ENCODE results near the gene SKP1.

SKP1 gene

DNA sequence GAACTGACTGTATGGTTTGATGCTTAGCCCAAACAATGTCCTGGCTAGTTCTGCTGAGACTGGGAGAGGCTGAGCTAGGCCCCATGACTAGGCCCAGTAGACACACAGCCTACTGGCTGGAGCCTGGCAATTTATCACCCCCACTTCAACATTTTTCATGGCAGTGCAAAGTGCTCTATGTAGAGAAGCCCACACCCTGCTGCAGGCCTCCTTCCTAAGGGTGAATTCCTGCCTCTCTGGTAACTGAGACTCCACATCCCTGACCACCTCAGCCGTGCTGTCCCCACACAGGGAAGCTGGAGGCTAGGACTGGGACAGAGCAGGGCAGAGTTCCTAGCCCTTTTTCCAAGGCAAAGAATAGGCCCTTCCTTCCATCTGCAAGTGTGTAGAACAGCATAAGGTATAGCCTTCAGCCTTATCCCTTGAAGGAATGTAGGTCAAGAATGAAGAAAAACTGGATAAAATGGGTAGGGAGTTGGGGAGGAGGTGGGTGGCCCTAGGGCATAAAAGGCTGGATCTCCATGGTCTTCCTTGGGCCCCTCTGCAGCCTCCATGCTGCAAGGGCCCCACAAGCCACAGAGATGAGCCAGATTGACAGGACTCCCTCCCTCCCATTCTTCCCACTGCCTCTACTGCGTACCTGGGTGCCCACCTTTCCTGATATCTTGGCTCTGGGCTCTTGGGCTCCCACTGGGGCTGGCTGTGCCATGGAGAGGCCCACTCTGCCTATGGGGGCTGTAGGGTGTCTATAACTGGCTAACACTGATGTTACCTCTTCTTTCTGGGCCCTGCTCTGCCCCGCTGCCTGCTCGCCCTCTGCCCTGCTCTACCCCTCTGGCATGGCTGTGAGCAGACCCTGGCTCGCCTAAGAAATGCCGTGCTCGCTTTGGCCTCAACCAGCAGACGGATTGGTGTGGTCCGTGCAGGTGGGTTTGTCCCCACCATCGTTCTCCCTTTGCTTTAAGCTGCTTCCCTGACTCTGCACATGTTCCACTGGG, 32.5 kb downstream of the SKP1 start:
- Histone ChIP-seq H2BK12ac (ENCODE audit: low read length) (no peak overlapping the region), H2BK15ac (ENCODE audit: low read length) (no peak overlapping the region), H2AFZ (ENCODE audit: low read length) (no peak overlapping the region), H3K4me1 (ENCODE audit: control insufficient read depth in 2 of 2, insufficient read depth in 1 of 2, low read depth in 1 of 2, low read length in 2 of 2) (no peaks in the 10 kb centered on the region), H3K36me3 (replicated peaks in 1 of 2; ENCODE audit: control insufficient read depth in 2 of 2, insufficient read depth in 2 of 2, low read length in 2 of 2) (peaks cover 33 to 94% of the 10 kb centered on the region in 2 donors), H2BK120ac (ENCODE audit: low read depth, low read length) (no peak overlapping the region), H3K4me2 (ENCODE audit: insufficient read depth, low read length, poor library complexity, severe bottlenecking) (no peak overlapping the region), H3K4ac (ENCODE audit: low read length) (no peak overlapping the region), H3K27ac (replicated peaks; ENCODE audit: low read length) (no peak overlapping the region), H3K4me3 (ENCODE audit: low read length in 2 of 2) (no peak overlapping the region), H2BK5ac (ENCODE audit: low read length) (no peak overlapping the region), H3K9ac (ENCODE audit: low read depth, low read length, poor library complexity) (no peak overlapping the region), H3K14ac (ENCODE audit: low read length) (no peak overlapping the region), H3K27me3 (ENCODE audit: control insufficient read depth in 3 of 3, insufficient read depth in 3 of 3, low read depth in 1 of 3, low read length in 3 of 3) (no peaks in the 10 kb centered on the region), H3K9me3 (replicated peaks in 1 of 2; ENCODE audit: control insufficient read depth in 2 of 2, insufficient read depth in 1 of 2, low read depth in 1 of 2, low read length in 2 of 2) (no peaks in the 10 kb centered on the region), H4K91ac (ENCODE audit: low read depth, low read length, poor library complexity) (no peak overlapping the region), H3K18ac (ENCODE audit: low read length) (no peak overlapping the region), H3K79me1 (ENCODE audit: low read depth, low read length) (peaks cover 13% of the 10 kb centered on the region), H2AK5ac (ENCODE audit: low read depth, low read length) (no peak overlapping the region), H4K8ac (ENCODE audit: low read depth, low read length) (no peak overlapping the region), H3K23ac (ENCODE audit: low read depth, low read length, poor library complexity) (no peak overlapping the region)
- no CpG with 5 or more reads among the region's 10 CpGs for WGBS, 2 donors (ENCODE audit: extremely low coverage in 2 of 2, insufficient read length in 2 of 2, insufficient replicate concordance in 1 of 2)
- DNase-seq (ENCODE audit: low spot score): no peak

DNA sequence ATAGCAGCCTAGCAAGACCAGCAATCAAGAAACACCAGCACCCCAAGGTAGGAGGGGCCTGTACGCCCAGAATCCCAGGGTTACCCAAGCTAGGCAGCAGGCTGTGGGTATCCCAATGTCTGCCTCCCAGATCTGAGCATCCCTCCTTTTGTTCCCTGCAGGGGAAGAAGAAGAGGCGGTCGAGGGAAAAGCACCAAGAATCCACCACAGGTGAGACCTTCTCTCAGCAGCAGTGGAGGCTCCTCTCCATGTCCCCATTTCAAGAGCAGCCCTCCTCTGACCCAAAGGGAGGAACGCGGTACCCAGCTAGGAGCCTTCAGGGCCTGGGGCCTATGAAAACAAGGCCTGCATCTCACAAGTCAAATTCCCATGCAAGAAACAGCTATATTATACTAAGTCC, 33.3 kb downstream of the SKP1 start:
- no peak overlapping the region for H2AK5ac ChIP-seq (ENCODE audit: low read depth, low read length)
- H3K9ac ChIP-seq (ENCODE audit: low read depth, low read length, poor library complexity): no peak overlapping the region
- H3K79me1 ChIP-seq (ENCODE audit: low read depth, low read length): peaks cover 15% of the 10 kb centered on the region
- H2AFZ ChIP-seq (ENCODE audit: low read length): no peak overlapping the region
- no peak overlapping the region for H3K4me3 ChIP-seq (ENCODE audit: low read length in 2 of 2)
- H2BK5ac ChIP-seq (ENCODE audit: low read length): no peak overlapping the region
- no peak overlapping the region for H3K14ac ChIP-seq (ENCODE audit: low read length)
- H3K4me2 ChIP-seq (ENCODE audit: insufficient read depth, low read length, poor library complexity, severe bottlenecking): no peak overlapping the region
- H3K9me3 ChIP-seq (replicated peaks in 1 of 2; ENCODE audit: control insufficient read depth in 2 of 2, insufficient read depth in 1 of 2, low read depth in 1 of 2, low read length in 2 of 2): no peaks in the 10 kb centered on the region
- no peak overlapping the region for H2BK12ac ChIP-seq (ENCODE audit: low read length)
- no peak overlapping the region for H2BK120ac ChIP-seq (ENCODE audit: low read depth, low read length)
- DNase-seq (ENCODE audit: low spot score): no peak
- H4K91ac ChIP-seq (ENCODE audit: low read depth, low read length, poor library complexity): no peak overlapping the region
- no peak overlapping the region for H2BK15ac ChIP-seq (ENCODE audit: low read length)
- WGBS, 2 donors (ENCODE audit: extremely low coverage in 2 of 2, insufficient read length in 2 of 2, insufficient replicate concordance in 1 of 2): no CpG with 5 or more reads among the region's 5 CpGs
- no peak overlapping the region for H4K8ac ChIP-seq (ENCODE audit: low read depth, low read length)
- no peak overlapping the region for H3K27ac ChIP-seq (replicated peaks; ENCODE audit: low read length)
- peaks cover 32 to 94% of the 10 kb centered on the region in 2 donors for H3K36me3 ChIP-seq (replicated peaks in 1 of 2; ENCODE audit: control insufficient read depth in 2 of 2, insufficient read depth in 2 of 2, low read length in 2 of 2)
- H3K23ac ChIP-seq (ENCODE audit: low read depth, low read length, poor library complexity): no peak overlapping the region
- no peak overlapping the region for H3K18ac ChIP-seq (ENCODE audit: low read length)
- no peak overlapping the region for H3K4ac ChIP-seq (ENCODE audit: low read length)
- H3K4me1 ChIP-seq (ENCODE audit: control insufficient read depth in 2 of 2, insufficient read depth in 1 of 2, low read depth in 1 of 2, low read length in 2 of 2): no peaks in the 10 kb centered on the region
- H3K27me3 ChIP-seq (ENCODE audit: control insufficient read depth in 3 of 3, insufficient read depth in 3 of 3, low read depth in 1 of 3, low read length in 3 of 3): no peaks in the 10 kb centered on the region

DNA sequence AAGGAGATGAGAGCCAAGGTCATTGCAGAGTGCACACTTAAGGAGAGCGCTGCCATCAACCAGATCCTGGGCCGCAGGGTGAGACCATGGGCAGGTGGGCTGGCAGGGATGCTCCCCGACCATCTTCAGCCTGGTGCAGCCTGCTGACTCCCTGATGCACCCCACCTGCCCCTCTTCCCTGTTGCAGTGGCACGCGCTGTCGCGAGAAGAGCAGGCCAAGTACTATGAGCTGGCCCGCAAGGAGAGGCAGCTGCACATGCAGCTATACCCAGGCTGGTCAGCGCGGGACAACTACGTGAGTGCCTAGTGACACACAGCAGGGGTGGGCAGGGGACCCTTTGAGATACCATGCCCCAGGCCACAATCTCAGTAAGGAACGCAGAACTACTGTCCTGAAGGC, 33.9 kb downstream of the SKP1 start:
- no peaks in the 10 kb centered on the region for H3K4me1 ChIP-seq (ENCODE audit: control insufficient read depth in 2 of 2, insufficient read depth in 1 of 2, low read depth in 1 of 2, low read length in 2 of 2)
- H4K91ac ChIP-seq (ENCODE audit: low read depth, low read length, poor library complexity): no peak overlapping the region
- peaks cover 16% of the 10 kb centered on the region for H3K79me1 ChIP-seq (ENCODE audit: low read depth, low read length)
- H2BK120ac ChIP-seq (ENCODE audit: low read depth, low read length): no peak overlapping the region
- DNase-seq (ENCODE audit: low spot score): no peak
- no peaks in the 10 kb centered on the region for H3K27me3 ChIP-seq (ENCODE audit: control insufficient read depth in 3 of 3, insufficient read depth in 3 of 3, low read depth in 1 of 3, low read length in 3 of 3)
- H3K36me3 ChIP-seq (replicated peaks in 1 of 2; ENCODE audit: control insufficient read depth in 2 of 2, insufficient read depth in 2 of 2, low read length in 2 of 2): peaks cover 30 to 91% of the 10 kb centered on the region in 2 donors
- no peak overlapping the region for H2BK15ac ChIP-seq (ENCODE audit: low read length)
- no peak overlapping the region for H3K27ac ChIP-seq (replicated peaks; ENCODE audit: low read length)
- H3K18ac ChIP-seq (ENCODE audit: low read length): no peak overlapping the region
- no peak overlapping the region for H3K4ac ChIP-seq (ENCODE audit: low read length)
- H3K4me3 ChIP-seq (ENCODE audit: low read length in 2 of 2): no peak overlapping the region
- no peak overlapping the region for H3K14ac ChIP-seq (ENCODE audit: low read length)
- H2AK5ac ChIP-seq (ENCODE audit: low read depth, low read length): no peak overlapping the region
- no peak overlapping the region for H2AFZ ChIP-seq (ENCODE audit: low read length)
- no peaks in the 10 kb centered on the region for H3K9me3 ChIP-seq (replicated peaks in 1 of 2; ENCODE audit: control insufficient read depth in 2 of 2, insufficient read depth in 1 of 2, low read depth in 1 of 2, low read length in 2 of 2)
- H3K9ac ChIP-seq (ENCODE audit: low read depth, low read length, poor library complexity): peak overlapping the region; percentile 54
- no peak overlapping the region for H2BK12ac ChIP-seq (ENCODE audit: low read length)
- H3K4me2 ChIP-seq (ENCODE audit: insufficient read depth, low read length, poor library complexity, severe bottlenecking): no peak overlapping the region
- H2BK5ac ChIP-seq (ENCODE audit: low read length): no peak overlapping the region
- no CpG with 5 or more reads among the region's 12 CpGs for WGBS, 2 donors (ENCODE audit: extremely low coverage in 2 of 2, insufficient read length in 2 of 2, insufficient replicate concordance in 1 of 2)
- H4K8ac ChIP-seq (ENCODE audit: low read depth, low read length): no peak overlapping the region
- peak overlapping the region; percentile 18 for H3K23ac ChIP-seq (ENCODE audit: low read depth, low read length, poor library complexity)

DNA sequence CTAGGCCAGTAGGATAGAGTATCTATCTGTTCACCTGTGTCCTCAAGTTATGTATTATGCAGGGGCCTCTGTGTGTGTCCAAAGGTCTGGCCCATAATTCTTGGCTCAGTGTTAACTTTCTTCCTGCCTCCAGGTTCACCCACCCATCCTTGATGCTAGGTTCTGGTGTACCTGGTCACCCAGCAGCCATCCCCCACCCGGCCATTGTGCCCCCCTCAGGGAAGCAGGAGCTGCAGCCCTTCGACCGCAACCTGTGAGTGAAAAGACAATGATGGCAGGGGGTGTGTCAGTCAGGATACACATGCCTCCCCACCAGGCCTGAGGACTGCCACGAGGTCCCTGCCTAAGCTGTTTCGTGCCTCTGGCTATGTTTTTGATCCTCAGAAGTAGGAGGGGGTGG, 34.7 kb downstream of the SKP1 start:
- peaks cover 30 to 90% of the 10 kb centered on the region in 2 donors for H3K36me3 ChIP-seq (replicated peaks in 1 of 2; ENCODE audit: control insufficient read depth in 2 of 2, insufficient read depth in 2 of 2, low read length in 2 of 2)

More for the DNA sequence above, 34.7 kb downstream of the SKP1 start:
- no peak overlapping the region for H2BK15ac ChIP-seq (ENCODE audit: low read length)
- H3K27me3 ChIP-seq (ENCODE audit: control insufficient read depth in 3 of 3, insufficient read depth in 3 of 3, low read depth in 1 of 3, low read length in 3 of 3): no peaks in the 10 kb centered on the region
- no peak overlapping the region for H4K8ac ChIP-seq (ENCODE audit: low read depth, low read length)
- H2BK5ac ChIP-seq (ENCODE audit: low read length): no peak overlapping the region
- H2AK5ac ChIP-seq (ENCODE audit: low read depth, low read length): no peak overlapping the region
- H3K27ac ChIP-seq (replicated peaks; ENCODE audit: low read length): no peak overlapping the region
- H3K23ac ChIP-seq (ENCODE audit: low read depth, low read length, poor library complexity): no peak overlapping the region
- no peaks in the 10 kb centered on the region for H3K9me3 ChIP-seq (replicated peaks in 1 of 2; ENCODE audit: control insufficient read depth in 2 of 2, insufficient read depth in 1 of 2, low read depth in 1 of 2, low read length in 2 of 2)
- H3K18ac ChIP-seq (ENCODE audit: low read length): no peak overlapping the region
- no peak overlapping the region for H3K14ac ChIP-seq (ENCODE audit: low read length)
- no peak overlapping the region for H3K4me3 ChIP-seq (ENCODE audit: low read length in 2 of 2)
- no peak overlapping the region for H2BK12ac ChIP-seq (ENCODE audit: low read length)
- WGBS, 2 donors (ENCODE audit: extremely low coverage in 2 of 2, insufficient read length in 2 of 2, insufficient replicate concordance in 1 of 2): no CpG with 5 or more reads among the region's 5 CpGs
- H3K79me1 ChIP-seq (ENCODE audit: low read depth, low read length): peaks cover 16% of the 10 kb centered on the region
- no peak for DNase-seq (ENCODE audit: low spot score)
- no peak overlapping the region for H3K4me2 ChIP-seq (ENCODE audit: insufficient read depth, low read length, poor library complexity, severe bottlenecking)
- H2AFZ ChIP-seq (ENCODE audit: low read length): no peak overlapping the region
- no peak overlapping the region for H2BK120ac ChIP-seq (ENCODE audit: low read depth, low read length)
- H4K91ac ChIP-seq (ENCODE audit: low read depth, low read length, poor library complexity): no peak overlapping the region
- H3K4ac ChIP-seq (ENCODE audit: low read length): no peak overlapping the region
- no peaks in the 10 kb centered on the region for H3K4me1 ChIP-seq (ENCODE audit: control insufficient read depth in 2 of 2, insufficient read depth in 1 of 2, low read depth in 1 of 2, low read length in 2 of 2)
- no peak overlapping the region for H3K9ac ChIP-seq (ENCODE audit: low read depth, low read length, poor library complexity)
